HG03060 (cell line): ENCODE data around the gene ZNF227.
A peak's percentile ranks its signal among the peaks of the same experiment; 100 is the strongest.
"Not testable (repeated sequence)": the region's sequence is repeated elsewhere in the genome, so short reads cannot be mapped to it uniquely, and the experiment has no call there.

Source experiments
- ATAC-seq: cut with Tn5 transposase; IDR thresholded peaks from one replicate; pipeline ENCODE4 v1.9.1; 2021; ENCODE audit warnings: low read depth, moderate number of reproducible peaks; ENCODE audit not compliant: unreplicated experiment

The ZNF227 gene

DNA sequence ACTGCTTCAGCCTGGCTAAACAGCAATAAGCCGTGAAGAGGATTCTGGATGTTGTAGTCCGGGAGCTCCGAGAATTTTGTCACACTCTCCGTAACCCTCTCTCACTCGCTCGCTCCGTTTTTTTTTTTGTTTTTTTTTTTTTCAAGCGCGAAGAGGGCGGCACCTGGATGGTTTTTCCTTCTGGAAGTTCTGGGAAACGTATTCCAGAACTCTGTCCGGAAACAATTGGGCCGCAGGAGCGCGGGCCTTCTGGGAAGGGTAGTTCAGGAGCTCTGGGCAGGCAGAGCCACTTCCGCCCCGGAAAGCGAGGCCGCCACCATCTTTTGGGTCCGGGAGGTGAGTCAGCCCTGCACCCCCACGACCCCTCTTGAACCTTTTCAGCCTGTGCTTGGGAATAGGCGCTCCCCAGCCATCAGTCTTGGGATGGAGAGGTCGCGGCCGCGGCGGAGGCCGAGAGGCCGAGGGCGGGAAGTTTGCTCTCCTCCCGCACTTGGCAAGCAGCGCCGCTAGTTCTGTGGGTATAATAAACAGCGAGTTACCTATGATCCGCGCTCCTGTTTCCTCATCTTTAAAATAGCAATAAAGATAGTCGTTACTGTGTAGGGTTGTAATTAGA lies at the start of gene ZNF227:
Gene ZNF227, plus strand, starts transcription at position 283 of the 616 bp plus-strand sequence. CDS start 5,261 bp downstream, outside the sequence.
- ATAC-seq, result no peak

GRCh38 chr19:44163789-44164188 lies 48.5 kb upstream of the ZNF227 start:
- ATAC-seq, result no peak

DNA sequence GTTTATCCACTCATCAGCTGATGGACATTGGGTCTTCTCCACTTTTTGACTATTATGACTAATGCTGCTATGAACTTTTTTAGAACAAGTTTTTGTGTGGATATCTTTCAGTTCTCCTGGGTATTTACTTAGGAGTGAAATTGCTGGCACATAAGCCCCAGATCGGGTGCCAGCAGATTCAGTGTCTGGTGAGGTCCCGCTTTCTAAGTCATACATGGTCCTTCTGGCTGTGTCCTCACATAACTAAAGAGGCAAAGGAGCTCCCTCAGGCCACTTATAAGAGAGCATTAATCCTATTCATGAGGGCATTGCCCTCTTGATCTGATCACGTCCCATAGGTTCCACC lies 48.0 kb upstream of the ZNF227 start:
- no peak for ATAC-seq

- peak; percentile 65 for ATAC-seq
Measured at GRCh38 chr19:44164673-44165512, 47.4 kb upstream of the ZNF227 start, which contains the start of gene ZNF226. TSS of gene ZNF226 (plus strand) at chr19:44165100. CDS start at chr19:44170081, 4,981 bp downstream.

- not testable (repeated sequence) for ATAC-seq
Measured at GRCh38 chr19:44170660-44171059, 41.7 kb upstream of the ZNF227 start.

DNA sequence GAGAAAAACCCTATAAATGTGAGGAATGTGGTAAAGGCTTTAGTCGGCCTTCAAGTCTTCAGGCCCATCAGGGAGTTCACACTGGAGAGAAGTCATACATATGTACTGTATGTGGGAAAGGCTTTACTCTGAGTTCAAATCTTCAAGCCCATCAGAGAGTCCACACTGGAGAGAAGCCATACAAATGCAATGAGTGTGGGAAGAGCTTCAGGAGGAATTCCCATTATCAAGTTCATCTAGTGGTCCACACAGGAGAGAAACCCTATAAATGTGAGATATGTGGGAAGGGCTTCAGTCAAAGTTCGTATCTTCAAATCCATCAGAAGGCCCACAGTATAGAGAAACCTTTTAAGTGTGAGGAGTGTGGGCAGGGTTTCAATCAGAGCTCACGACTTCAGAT lies 35.7 kb upstream of the ZNF227 start:
- ATAC-seq, result no peak

- no peak for ATAC-seq
Measured at GRCh38 chr19:44180968-44181367, 31.4 kb upstream of the ZNF227 start.

DNA sequence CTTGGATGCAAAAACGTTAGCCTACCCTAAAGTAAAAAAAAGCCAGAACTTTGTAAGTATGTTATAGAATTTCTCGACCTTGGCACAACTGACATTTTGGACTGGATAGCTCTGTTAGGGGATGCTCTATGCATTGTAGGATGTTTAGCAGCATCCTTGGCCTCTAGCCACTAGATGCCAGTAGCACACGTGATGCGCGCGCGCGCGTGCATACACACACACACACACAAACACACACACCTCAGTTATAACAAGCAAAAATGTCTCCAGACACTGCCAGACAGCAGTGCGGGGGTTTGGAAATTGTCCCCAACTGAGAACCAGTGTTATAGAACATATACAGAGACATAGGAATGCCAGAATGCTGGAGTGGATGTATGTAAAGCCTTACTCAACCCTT lies 30.2 kb upstream of the ZNF227 start:
- no peak for ATAC-seq

GRCh38 chr19:44190020-44190419 lies 22.3 kb upstream of the ZNF227 start:
- no peak for ATAC-seq

GRCh38 chr19:44192127-44192526 lies 20.2 kb upstream of the ZNF227 start:
- no peak for ATAC-seq

GRCh38 chr19:44196772-44197171 lies 15.6 kb upstream of the ZNF227 start:
- no peak for ATAC-seq

GRCh38 chr19:44202470-44202869 lies 9.9 kb upstream of the ZNF227 start:
- no peak for ATAC-seq

GRCh38 chr19:44202974-44203373 lies 9.4 kb upstream of the ZNF227 start:
- ATAC-seq, result no peak

- not testable (repeated sequence) for ATAC-seq
Measured at GRCh38 chr19:44203877-44204276, 8.5 kb upstream of the ZNF227 start.

GRCh38 chr19:44204772-44205171 lies 7.6 kb upstream of the ZNF227 start:
- ATAC-seq, result no peak

DNA sequence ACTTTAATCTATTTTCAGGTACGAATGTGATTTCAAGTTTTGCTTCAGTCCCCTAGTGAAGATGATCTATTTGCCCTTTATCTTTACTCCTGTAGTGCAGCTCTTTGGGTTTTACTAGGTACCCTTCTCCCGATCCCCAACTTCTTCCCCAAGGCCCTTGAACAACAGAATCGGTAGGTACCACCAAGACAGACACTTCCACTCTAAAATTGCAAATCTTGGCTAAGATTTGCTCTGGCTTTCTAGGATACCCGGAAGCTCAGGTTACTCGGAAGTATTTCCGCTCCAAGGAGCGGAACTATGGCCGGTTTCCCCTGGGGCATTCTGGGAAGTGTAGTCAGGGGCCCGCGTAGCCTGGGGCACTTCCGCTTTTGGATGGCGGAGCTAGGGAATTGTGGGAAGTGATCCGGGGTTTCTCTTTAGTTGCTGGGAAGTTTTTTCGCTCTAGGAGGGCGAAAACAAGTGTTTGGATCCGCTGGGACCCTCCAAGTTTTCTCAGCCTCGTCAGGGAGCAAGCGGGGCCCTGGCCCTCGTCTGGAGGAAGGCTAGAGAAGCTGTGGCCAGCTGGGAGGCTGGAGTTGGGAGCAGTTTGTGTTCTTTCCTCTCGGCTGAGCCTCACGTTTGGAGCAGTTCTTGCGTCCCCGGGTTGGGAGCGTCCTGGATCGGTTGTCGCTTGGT lies 5.1 kb upstream of the ZNF227 start:
- peak; percentile 72 for ATAC-seq

GRCh38 chr19:44212866-44213346 lies 574 bp downstream of the ZNF227 start:
- no peak for ATAC-seq

- not testable (repeated sequence) for ATAC-seq
Measured at GRCh38 chr19:44219926-44220325, 7.6 kb downstream of the ZNF227 start.

DNA sequence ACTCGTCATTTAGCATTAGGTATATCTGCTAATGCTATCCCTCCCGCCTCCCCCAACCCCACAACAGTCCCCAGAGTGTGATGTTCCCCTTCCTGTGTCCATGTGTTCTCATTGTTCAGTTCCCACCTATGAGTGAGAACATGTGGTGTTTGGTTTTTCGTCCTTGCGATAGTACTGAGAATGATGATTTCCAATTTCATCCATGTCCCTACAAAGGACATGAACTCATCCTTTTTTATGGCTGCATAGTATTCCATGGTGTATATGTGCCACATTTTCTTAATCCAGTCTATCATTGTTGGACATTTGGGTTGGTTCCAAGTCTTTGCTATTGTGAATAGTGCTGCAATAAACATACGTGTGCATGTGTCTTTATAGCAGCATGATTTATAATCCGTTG lies 8.4 kb downstream of the ZNF227 start:
- not testable (repeated sequence) for ATAC-seq

- ATAC-seq, result not testable (repeated sequence)
Measured at GRCh38 chr19:44221291-44221690, 9.0 kb downstream of the ZNF227 start.

- no peak for ATAC-seq
Measured at GRCh38 chr19:44228318-44228717, 16.0 kb downstream of the ZNF227 start.
